DOHH2 (cell line): ENCODE results near the gene GRIN1.

Experiments used
- H3F3A ChIP-seq: fragments of 200-600 bp; sonication (generic), shearing (Covaris generic); 2 replicates; pipeline ENCODE4 v1.6.0; 2016; ENCODE audit warnings: antibody characterized with exemption, mild to moderate bottlenecking; ENCODE audit not compliant: control insufficient read depth, insufficient read depth
- H3K27ac ChIP-seq: fragments of 200-600 bp; sonication (generic); 2 replicates; pipeline ENCODE4 v1.5.1; 2014; ENCODE audit warnings: low read depth, mild to moderate bottlenecking, low read length, moderate library complexity
- H3K27me3 ChIP-seq: fragments of 200-600 bp; sonication (generic); 2 replicates; pipeline ENCODE4 v1.6.1; 2014; ENCODE audit warnings: mild to moderate bottlenecking, low read length, mixed read lengths; ENCODE audit not compliant: control insufficient read depth
- H3K36me3 ChIP-seq: fragments of 200-600 bp; sonication (generic); 2 replicates; pipeline ENCODE4 v1.6.1; 2014; ENCODE audit warnings: mild to moderate bottlenecking, low read length, moderate library complexity, mixed read lengths; ENCODE audit not compliant: control insufficient read depth
- H3K4me1 ChIP-seq: fragments of 200-600 bp; sonication (generic); 2 replicates; pipeline ENCODE4 v1.6.1; 2014; ENCODE audit warnings: mild to moderate bottlenecking, low read length, mixed read lengths; ENCODE audit not compliant: control insufficient read depth
- H3K4me2 ChIP-seq: fragments of 200-600 bp; sonication (generic); 2 replicates; pipeline ENCODE4 v1.6.0; 2014; ENCODE audit warnings: mild to moderate bottlenecking, low read length, moderate library complexity
- H3K4me3 ChIP-seq: fragments of 200-600 bp; sonication (generic); 2 replicates; pipeline ENCODE4 v1.5.1; 2014; ENCODE audit warnings: mild to moderate bottlenecking, low read length, mixed read lengths
- H3K79me2 ChIP-seq: fragments of 200-600 bp; sonication (generic); 2 replicates; pipeline ENCODE4 v1.6.1; 2014; ENCODE audit warnings: mild to moderate bottlenecking, low read length, mixed read lengths; ENCODE audit not compliant: control insufficient read depth
- H3K9me2 ChIP-seq: fragments of 200-600 bp; sonication (generic); replicated peaks from 2 replicates; pipeline ENCODE4 v1.6.1; 2014; ENCODE audit warnings: mild to moderate bottlenecking, low read length, mixed read lengths; ENCODE audit not compliant: control insufficient read depth
- H3K9me3 ChIP-seq: fragments of 200-600 bp; sonication (generic); 2 replicates; pipeline ENCODE4 v1.6.1; 2014; ENCODE audit warnings: antibody characterized with exemption, low read length, mixed read lengths; ENCODE audit not compliant: control insufficient read depth, insufficient read depth
- H4K20me1 ChIP-seq: fragments of 200-600 bp; sonication (generic); 2 replicates; pipeline ENCODE4 v1.6.0; 2014; ENCODE audit warnings: low read depth, mild to moderate bottlenecking, antibody characterized with exemption, low read length, moderate library complexity; ENCODE audit not compliant: control insufficient read depth, insufficient read depth
- EZH2phosphoT487 ChIP-seq: fragments of 200-600 bp; sonication (generic); IDR thresholded peaks from 2 replicates; pipeline ENCODE4 v1.6.1; 2017; ENCODE audit warnings: borderline replicate concordance, mild to moderate bottlenecking, antibody characterized with exemption, low read length, moderate library complexity, mixed read lengths
- TF ChIP-seq, protein P1 (sequence below): fragments of 200-600 bp; sonication (generic); IDR thresholded peaks from one replicate; pipeline ENCODE4 v1.5.1; 2014; ENCODE audit warnings: antibody characterized with exemption, mild to moderate bottlenecking, low read depth, low read length; ENCODE audit not compliant: poor library complexity, severe bottlenecking

GRIN1 gene

DNA sequence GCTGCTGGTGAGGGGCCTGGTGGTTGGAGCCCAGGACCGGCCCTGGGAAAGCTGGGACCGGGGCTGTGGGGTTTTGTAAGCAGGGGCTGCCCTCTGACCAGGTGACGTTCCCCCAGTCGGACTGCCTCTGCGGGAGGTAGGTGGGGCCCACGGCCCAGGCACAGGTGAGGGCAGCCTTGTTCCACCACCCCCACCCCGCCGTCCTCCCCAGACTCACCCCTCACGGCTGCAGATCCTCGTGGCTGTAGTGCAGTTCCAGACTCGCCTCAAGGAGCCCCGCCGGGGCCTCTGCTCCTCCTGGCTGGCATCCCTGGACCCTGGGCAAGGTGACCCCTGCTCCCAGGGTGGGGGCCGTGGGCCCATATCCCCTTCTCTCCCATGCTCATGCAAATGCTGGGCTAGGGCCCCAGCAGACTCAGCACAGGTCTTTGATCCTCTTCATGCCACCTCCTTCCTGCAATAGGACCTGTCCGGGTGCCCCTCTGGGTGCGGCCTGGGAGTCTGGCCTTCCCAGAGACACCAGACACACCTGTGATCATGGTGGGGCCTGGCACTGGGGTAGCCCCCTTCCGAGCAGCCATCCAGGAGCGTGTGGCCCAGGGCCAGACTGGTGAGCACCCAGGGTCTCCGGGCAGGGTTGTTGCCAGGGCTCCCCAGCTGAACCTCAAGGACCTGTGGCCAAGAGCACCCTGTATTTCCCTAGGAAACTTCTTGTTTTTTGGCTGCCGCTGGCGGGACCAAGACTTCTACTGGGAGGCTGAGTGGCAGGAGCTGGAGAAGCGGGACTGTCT, 76.4 kb downstream of the GRIN1 start:
- Histone ChIP-seq H3F3A (no peaks in the 10 kb centered on the region; the same call in 1 of the 2 replicates), H3K27ac (no peak overlapping the region), H3K4me2 (no peak overlapping the region), H3K36me3 (peaks cover 36% of the 10 kb centered on the region), H4K20me1 (no peaks in the 10 kb centered on the region), H3K4me1 (no peaks in the 10 kb centered on the region), H3K9me3 (no peaks in the 10 kb centered on the region), H3K79me2 (no peaks in the 10 kb centered on the region), H3K9me2 (no peaks in the 10 kb centered on the region), H3K27me3 (no peaks in the 10 kb centered on the region), H3K4me3 (no peak overlapping the region)
- TF ChIP-seq, protein P1, sequence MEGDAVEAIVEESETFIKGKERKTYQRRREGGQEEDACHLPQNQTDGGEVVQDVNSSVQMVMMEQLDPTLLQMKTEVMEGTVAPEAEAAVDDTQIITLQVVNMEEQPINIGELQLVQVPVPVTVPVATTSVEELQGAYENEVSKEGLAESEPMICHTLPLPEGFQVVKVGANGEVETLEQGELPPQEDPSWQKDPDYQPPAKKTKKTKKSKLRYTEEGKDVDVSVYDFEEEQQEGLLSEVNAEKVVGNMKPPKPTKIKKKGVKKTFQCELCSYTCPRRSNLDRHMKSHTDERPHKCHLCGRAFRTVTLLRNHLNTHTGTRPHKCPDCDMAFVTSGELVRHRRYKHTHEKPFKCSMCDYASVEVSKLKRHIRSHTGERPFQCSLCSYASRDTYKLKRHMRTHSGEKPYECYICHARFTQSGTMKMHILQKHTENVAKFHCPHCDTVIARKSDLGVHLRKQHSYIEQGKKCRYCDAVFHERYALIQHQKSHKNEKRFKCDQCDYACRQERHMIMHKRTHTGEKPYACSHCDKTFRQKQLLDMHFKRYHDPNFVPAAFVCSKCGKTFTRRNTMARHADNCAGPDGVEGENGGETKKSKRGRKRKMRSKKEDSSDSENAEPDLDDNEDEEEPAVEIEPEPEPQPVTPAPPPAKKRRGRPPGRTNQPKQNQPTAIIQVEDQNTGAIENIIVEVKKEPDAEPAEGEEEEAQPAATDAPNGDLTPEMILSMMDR, result no peak
- TF ChIP-seq EZH2phosphoT487, result no peak

DNA sequence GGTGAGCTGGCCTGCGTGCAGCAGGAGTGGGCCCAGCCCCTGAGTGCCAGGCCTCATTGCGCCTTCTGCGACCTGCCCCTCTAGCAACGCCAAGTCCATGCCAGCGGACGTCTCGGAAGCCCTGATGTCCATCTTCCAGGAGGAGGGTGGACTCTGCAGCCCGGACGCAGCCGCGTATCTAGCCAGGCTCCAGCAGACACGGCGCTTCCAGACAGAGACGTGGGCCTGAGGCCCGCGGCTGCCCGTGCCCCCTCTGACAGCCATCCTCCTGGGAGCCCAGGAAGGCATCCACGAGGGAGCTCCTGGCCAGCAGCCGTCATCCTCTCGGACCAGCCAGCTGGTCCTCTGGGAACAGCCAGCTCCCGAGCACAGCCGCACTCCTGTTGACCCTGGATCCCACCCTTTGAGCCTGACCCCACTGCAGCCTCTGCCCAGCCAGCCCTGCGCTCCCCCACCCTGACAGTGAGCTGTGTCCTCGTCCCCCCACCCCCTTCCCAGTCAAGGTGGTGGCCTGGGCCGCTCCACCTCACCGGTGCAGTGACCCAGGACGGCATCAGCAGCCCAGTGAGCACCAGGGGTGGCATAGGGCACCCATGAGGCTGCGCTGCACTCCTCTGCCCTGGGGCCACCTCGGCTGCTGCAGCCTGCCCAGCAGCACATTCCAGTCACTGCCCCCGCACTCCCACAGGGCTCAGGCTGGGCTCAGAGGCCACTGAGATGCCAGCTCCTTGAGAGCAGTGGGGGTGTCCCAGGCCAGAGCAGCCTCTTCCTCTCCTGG, 77.4 kb downstream of the GRIN1 start:
- Histone ChIP-seq H3K4me3 (no peak overlapping the region), H3K27ac (no peak overlapping the region), H3K36me3 (peaks cover 34% of the 10 kb centered on the region), H3K27me3 (no peaks in the 10 kb centered on the region), H3K9me2 (no peaks in the 10 kb centered on the region), H3K9me3 (no peaks in the 10 kb centered on the region), H4K20me1 (no peaks in the 10 kb centered on the region), H3K4me1 (no peaks in the 10 kb centered on the region), H3K4me2 (no peak overlapping the region), H3F3A (no peaks in the 10 kb centered on the region; the same call in 1 of the 2 replicates), H3K79me2 (no peaks in the 10 kb centered on the region)
- TF ChIP-seq EZH2phosphoT487, result no peak
- TF ChIP-seq, protein P1, result no peak

DNA sequence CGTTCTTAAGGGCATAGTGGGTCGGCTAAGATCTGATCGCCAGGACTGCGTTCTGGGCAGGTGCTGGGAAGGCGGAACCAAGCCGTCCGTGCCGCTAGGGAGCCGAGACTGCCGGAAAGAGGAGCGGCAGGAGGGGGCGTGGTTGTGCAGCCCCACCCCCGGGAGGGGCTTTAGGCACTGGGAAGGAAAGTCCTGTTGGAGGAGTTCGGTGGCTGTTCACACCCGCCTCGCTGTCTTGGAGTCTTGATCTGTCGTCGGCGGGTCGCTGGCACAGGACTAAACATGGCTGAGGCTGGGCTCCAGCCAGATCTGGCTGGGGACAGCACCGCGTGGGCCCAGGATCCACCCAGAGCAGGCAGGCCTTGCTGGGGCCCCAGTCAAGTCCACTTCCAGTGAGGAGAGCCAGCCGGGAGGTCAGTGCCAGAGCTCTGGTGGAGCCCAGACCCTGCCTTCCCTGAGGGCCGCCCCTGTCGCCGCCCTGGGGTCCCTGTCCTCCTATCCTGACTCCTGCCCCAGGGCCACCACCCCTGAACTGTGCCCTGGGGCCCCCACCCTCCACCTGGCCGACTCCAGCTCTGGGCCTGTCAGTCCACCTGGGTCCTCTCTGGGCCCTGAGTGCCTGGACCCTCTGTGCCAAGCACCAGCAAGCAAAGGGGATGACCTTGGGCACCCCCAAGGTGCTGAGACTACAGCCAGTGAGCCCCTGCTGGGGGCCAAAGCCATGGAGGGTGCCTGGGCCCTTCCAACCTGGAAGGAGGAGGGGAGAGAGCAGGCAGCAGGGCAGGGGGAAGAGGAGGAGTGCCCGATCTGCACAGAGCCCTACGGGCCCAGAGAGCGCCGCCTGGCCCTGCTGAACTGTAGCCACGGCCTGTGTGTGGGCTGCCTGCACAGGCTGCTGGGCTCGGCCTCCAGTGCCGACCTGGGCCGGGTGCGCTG, 78.6 kb downstream of the GRIN1 start:
- TF ChIP-seq, protein P1, result no peak
- TF ChIP-seq EZH2phosphoT487, result no peak
- H3K27me3 ChIP-seq, result no peaks in the 10 kb centered on the region
- no peaks in the 10 kb centered on the region for H3K9me2 ChIP-seq
- H3K27ac ChIP-seq, result no peak overlapping the region
- H3K36me3 ChIP-seq, result peaks cover 30% of the 10 kb centered on the region
- no peaks in the 10 kb centered on the region for H3K79me2 ChIP-seq
- peaks cover 3% of the 10 kb centered on the region for H3K4me1 ChIP-seq
- H3K9me3 ChIP-seq, result no peaks in the 10 kb centered on the region
- no peaks in the 10 kb centered on the region for H4K20me1 ChIP-seq
- H3F3A ChIP-seq, result no peaks in the 10 kb centered on the region; the same call in 1 of the 2 replicates
- no peak overlapping the region for H3K4me3 ChIP-seq
- H3K4me2 ChIP-seq, result no peak overlapping the region
